ENCODE results near the gene SLC25A40.
"Not testable (repeated sequence)": the region's sequence is repeated elsewhere in the genome, so short reads cannot be mapped to it uniquely, and the experiment has no call there.

The SLC25A40 gene

DNA sequence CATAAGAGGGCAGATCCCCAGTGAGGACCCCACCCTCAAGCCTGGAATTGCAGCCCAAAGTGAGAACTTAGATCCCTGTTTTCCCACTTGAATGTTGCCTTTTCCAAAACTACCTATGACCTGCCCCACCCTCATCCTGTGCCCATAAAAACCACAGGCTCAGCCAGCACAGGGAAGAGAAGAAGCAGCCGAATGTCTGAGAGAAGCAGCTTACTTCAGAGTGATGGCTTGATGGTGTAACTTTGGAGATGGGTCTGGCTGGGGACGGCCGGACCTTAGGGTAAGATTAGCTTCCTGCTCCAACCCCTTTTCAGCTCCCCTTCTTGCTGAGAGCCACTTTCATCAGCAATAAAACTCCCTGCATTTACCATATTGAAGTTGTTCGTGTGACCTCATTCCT lies 5.7 kb downstream of the SLC25A40 start:
- no peak for DNase-seq

DNA sequence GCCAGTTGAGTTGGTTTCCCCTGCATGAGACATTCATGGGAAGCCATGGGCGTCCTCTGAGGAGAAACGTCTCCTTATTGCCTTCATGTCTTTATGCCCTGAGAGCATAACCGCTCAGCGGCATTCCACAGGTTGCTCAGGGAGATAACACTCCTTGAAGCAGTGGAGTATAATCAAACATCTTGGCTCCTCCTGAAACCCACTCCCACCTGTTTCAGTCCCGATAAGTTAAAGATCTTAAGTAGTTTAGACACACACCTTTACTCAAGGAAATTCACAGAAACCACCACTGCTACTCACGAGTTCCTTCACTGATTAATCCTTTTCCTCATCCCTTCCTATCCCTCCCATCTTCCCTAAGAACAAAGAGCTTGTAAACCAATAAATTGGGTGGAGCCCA lies 9.6 kb downstream of the SLC25A40 start:
- not testable (repeated sequence) for DNase-seq

DNA sequence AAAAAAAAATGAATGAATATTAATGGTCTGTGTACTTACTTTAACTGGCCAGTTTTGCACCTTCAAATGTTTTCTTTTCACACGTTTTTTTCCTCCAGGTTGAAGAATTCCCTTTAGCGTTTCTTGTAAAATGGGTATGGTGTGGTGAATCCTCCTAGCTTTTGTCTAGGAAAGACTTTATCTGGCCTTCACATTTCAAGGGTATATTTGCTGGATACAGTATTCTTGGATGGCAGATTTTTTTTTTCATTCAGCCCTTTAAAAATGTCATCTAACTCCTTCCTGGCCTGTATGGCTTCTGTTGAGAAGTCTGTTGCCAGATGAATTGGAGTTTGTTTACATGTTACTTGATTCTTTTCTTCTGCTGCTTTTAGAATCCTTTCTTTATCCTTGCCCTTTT lies 10.1 kb downstream of the SLC25A40 start:
- no peak for DNase-seq

DNA sequence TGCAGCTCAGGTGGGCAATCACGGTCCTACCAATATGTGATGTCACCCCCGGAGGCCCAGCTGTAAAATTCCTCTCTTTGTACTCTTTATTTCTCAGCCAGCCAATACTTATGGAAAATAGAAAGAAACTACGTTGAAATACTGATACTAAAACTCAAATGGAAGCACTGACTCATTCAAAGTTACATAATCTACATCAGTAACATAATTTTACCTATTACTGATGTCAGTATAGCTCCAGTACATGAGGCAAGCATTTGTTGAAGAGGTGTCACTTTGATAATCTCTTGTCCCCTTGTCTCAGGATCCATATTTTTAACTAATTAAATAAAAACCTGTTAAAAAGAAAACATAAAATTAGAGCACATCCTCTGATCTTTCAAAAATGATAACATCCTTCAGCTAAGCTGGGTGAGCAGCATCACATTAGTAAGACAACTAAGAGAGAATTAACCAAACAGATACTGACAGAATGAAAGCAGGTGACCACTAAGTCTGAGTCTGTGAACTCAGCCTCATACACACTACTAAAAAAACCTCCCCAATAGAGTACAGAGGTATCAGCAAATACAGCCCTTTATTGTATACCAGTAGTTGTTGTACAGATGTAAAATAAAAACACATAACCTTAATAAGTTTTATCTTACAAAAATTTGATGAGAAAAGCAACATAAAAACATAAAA lies 17.6 kb downstream of the SLC25A40 start:
- no peak for DNase-seq

DNA sequence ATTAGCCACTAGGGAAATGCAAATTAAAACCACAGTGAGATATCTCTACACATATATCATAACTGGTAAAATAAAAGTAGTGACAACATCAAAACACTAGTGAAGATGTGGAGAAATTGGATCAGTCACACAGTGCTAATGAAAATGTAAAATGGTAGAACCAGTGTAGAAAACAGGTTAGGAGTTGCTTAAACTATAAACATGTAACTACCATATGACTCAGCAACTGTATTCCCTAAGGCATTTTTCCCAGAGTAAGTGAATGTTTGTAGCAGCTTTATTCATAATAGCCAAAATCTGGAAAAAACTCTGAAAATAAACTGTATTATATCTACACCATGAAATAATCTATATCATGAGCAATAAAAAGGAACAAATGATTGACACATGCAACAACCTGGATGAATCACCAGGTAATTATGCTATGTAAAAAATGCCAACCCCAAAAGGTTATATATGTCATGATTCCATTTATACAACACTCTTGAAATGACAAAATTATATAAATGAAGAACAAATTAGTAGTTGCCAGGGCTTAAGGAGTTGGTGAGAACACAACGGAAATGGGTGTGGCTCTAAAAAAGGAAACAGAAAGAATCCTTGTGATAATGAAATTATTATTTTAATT lies 22.8 kb downstream of the SLC25A40 start:
- no peak for DNase-seq

DNA sequence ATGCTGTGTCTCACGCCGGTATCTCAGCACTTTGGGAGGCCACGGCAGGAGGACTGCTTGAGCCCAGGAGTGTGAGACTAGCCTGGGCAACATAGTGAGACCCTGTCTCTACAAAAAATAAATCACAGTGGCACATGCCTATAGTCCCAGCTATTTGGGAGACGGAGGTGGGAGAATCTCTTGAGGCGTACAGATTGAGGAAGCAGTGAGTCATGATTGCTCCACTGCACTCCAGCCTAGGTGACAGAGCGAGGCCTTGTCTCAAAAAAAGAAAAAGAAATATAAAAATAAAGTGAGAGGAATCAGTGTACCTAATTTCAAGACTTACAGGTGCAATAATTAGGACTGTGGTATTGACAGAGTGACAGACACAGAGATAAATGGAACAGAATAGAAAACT lies 23.9 kb downstream of the SLC25A40 start:
- no peak for DNase-seq

DNA sequence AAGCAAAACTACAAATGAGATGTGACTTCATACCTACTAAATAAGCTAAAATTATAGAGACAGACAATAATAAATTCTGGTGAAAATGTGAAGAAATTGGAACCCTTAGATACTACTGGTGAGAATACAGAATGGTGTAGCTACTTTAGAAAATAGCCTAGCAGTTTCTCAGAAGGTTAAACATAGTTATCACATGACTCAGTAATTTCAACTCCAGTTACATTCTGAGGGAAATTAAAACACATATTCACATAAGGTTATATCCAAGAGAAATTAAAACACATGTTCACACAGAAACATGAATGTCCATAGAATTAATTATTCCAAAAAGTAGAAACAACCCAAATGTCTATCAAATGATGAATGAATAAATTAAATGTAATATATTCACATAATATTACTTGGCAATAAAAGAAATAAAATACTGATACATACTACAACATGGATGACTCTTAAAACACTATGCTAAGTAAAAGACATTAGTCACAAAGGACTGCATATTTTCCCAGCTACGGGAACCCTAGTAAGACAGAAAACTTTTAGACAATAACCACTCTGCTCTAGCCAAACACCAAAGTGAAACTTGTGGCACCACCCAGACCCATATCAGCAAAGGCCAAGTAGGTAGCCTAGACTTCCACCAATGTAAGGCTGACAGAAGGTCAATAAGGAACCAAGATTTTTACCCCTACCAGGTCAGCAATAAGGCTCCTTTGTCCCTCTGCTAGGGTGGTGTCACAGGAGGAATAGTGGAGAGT lies 25.1 kb downstream of the SLC25A40 start:
- DNase-seq = no peak

DNA sequence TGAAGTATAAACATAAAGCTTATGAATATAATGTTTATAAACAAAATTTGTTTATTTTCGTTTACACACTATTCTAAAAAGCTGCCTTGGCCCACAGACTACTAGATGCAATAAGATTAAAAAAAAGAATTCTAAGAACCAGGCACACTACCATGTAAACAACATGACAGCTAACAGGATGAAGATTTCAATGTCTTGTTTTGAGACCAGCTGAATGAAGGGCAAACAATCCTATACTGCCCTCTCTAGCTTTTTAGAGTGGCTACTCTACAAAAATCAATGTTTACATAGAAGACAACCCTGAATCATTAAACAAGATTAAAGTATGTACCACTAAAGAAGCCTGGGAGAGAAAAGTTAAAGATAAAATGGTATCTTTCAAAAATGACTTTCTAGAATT lies 38.6 kb downstream of the SLC25A40 start:
- no peak for DNase-seq

DNA sequence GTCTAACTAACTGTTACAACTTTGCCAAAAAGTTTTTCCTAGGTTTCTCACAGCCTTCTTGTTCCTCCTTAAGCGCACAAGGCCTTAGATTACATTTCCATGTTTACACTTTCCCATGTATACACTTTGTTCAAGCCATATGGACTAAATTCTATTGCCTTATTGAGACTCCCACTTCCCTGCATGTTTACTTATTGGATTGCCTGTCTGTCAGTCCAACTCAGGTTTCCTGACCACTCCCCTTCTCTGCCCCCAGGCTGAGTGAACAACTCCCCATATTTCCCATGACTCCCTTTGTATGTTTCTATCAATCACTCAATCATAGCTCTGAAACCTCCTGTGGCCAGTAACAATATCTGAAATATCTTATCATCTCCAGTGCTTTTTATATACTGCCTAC lies 43.0 kb downstream of the SLC25A40 start:
- DNase-seq = no peak

DNA sequence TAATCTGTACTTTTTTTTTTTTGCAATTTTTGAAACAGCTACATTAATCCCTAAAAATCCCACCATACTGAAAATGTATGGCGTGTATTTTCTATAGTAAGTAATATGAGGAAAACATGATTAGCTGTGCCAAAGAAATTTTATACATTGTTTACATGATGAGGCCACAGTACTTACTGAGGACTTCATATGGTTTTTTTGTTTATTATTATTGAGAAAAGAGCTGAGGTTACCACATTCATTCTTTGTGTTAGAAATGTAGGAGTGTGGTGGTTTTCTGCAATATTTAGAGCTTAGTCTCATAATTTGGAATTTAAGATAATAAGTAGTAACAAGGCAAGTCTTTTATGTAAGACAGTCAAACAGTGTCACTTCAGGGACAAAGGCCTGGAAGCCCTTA lies 45.1 kb downstream of the SLC25A40 start:
- DNase-seq = no peak

DNA sequence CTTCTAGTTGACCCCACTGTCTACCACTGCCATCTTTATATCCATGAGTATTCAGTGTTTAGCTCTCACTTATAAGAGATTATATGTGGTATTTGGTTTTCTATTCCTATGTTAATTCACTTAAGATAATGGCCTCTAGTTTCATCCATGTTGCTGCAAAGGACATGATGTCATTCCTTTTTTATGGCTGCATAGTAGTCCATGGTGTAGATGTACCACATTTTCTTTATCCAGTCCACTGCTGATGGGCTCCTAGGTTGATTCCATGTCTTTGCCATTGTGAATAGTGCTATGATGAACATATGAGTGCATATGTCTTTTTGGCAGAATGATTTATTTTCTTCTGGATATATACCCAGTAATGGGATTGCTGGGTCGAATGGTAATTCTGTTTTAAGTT lies 47.8 kb downstream of the SLC25A40 start:
- not testable (repeated sequence) for DNase-seq

DNA sequence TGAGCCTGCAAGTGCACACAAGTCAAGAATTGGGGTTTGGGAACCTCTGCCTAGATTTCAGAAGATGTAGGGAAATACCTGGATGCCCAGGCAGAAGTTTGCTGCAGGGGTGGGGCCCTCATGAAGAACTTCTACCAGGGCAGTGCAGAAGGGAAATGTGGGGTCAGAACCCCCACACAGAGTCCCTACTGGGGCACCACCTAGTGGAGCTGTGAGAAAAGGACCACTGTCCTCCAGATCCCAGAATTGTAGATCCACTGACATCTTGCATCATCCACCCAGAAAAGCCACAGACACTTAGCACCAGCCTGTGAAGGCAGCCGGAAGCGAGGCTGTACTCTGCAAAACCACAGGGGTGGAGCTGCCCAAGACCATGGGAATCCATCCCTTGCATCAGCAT lies 50.8 kb downstream of the SLC25A40 start:
- not testable (repeated sequence) for DNase-seq

DNA sequence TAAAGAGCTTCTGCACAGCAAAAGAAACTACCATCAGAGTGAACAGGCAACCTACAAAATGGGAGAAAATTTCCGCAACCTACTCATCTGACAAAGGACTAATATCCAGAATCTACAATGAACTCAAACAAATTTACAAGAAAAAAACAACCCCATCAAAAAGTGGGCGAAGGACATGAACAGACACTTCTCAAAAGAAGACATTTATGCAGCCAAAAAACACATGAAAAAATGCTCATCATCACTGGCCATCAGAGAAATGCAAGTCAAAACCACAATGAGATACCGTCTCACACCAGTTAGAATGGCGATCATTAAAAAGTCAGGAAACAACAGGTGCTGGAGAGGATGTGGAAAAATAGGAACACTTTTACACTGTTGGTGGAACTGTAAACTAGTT lies 54.1 kb downstream of the SLC25A40 start:
- DNase-seq = not testable (repeated sequence)

DNA sequence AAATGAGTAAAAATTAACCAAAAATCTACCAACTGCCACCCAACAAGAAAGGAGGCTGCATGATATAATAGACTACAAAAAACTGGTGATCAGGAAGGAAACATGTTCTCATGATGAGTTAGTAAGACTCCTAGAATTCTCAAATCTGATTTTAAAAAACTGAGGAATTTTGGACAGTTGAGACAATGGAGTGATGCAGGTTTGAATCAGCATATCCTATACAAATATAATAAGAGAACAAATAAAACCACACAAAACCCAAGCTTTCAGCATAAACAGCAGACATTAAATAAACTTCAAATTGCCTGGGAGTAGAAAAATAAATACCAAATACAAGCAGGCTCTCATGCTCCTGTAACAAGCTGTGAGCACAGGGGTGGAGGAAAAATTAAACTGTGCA lies 57.8 kb downstream of the SLC25A40 start:
- DNase-seq = no peak

DNA sequence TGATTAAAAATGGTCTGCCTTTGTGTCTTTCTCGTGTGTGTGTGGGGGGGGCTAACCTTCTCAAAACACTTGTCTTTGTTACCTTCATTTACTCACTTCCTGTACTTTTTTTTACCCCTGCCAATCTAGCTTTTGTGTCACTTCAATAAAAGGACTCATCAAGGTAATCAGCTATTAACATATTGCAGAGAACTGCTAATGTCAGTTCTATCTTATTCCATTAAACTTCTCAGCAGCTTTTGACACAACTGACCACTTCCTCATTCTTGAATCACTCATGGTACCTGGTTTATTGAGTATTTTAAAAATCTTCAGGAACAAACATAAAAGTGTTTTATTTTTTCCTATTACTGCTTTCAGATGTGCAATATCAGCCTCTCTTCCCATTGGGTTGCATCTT lies 59.8 kb downstream of the SLC25A40 start:
- DNase-seq = no peak

DNA sequence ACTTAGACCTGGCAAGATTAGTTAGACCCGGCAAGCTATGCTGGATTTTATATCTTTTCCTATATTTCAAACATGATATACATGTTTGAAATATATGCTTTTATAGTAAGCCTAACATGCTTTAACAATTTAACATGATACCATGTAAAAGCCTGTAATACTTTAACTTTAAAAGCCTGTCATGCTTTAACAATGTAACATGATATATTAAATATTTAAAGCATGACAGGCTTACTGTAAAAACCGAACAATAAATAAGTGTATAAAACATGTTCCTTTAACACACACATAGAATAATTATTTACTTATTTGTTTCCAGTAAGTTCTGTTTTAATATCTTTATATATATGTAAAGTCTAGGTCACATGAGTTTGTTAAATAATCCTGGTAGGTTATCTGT lies 65.4 kb downstream of the SLC25A40 start:
- no peak for DNase-seq

DNA sequence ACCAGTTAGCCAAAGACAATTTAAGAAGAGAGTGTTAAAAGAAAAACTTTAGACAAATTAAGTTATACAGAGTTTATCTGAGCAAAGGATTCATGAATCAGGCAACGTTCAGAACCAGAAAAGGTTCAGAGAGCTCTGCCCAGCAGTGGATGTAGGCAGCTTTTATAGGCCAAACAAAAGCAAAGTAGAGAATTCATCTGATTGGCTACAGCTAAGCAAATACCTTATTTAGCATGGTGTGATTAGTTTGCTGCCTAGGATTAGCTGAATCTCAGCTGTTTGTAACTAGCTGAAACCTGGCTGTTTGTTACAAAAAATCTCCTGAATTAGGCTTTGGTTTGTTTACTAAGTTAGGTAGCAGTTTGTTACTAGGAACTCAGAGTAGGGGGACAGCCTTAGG lies 66.0 kb downstream of the SLC25A40 start:
- DNase-seq = no peak

DNA sequence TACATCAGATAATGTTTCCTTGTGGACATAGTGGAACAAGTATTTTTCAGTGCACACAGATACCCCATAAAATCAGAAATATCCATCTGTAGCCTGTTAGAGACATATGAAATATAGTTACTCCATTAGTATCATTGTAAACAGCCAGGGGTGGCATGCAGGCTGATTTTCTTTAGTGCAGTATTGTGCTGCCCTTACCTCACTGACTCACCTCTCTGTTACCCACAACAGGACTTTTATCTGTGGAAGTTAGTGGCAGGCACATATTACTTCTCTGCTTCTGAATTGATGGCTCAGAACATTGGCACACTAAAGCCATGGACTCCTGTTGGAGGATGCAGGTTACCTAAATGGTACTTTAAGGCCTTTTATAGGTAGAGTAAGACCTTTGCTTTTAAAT lies 70.0 kb downstream of the SLC25A40 start:
- no peak for DNase-seq

DNA sequence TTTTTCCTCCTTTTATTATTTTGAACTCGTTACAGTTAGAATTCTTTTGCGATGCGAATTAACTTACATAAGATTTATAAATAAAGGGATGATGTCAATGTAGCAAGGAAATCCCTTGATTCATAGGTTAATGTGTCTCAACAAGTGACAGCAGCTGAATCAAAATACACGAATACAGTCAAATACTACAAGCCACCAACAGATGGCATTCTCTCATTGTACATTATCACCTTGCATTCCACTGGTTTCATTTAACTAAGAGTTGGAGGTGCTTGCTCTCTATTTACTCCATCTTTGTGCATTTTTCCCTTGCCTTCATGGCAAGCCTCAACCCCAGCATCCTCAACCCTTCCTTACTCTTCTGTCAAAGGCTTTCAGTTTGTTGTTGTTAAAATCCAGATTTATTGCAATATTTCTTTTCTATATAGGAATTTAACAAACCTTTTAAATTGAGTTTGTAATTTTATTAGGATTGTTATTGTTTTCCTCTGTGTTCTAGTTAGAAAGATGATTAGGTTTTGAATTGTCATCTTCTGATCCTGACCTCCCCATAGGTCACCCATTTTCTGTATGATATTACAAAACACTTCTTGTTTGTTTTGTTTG lies 78.3 kb downstream of the SLC25A40 start:
- peak in 1 of 2 donors; percentile 56 for DNase-seq

DNA sequence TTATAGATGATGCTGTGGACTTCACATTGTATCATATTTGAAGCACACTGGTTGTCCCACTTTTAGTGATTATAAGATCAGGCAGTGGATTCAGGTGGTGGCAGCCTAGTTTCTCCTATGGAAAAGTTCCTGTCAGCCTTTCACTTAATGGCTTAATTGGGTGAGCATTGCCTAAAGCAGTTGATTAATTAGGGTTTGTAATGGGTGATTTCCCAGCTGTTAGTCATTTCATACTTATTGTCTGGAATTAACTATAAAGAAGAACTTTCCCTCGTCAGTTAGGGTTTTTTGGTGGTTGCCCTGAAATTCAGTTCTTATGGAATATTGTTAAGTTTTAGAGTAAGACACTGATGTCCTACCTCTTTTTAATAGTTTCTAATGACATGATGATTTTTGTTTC lies 78.8 kb downstream of the SLC25A40 start:
- DNase-seq = no peak

DNA sequence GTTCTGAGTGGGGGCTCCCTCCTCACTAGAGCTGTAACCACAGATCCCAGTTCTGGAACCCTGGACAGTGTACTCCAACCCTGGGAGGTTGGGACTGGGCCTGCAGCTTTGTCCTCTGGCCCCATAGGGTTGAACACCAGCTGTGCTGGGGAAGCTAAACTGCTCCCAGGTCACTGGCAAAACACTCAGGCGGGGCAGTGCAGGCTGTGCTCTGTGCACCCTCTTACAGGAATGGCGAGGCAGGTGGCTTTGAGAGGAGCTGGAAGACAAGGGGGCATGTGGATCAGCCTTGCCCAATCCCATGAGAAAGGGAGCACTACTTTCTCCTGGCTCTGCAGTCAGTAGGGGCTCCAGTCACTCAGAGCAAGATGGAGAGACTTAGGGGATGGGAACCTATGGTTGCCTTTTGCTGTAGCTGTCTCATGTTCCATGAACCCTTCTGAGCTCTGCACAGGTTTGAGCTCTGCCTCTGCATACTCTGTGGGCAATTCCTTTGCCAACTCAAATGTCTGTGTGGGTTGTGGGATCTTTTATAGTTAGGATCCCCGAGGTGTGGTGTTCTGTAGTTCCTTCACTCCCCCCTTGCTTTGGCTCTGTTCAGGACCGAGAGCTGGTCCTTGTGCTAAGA lies 90.7 kb downstream of the SLC25A40 start:
- no peak for DNase-seq

DNA sequence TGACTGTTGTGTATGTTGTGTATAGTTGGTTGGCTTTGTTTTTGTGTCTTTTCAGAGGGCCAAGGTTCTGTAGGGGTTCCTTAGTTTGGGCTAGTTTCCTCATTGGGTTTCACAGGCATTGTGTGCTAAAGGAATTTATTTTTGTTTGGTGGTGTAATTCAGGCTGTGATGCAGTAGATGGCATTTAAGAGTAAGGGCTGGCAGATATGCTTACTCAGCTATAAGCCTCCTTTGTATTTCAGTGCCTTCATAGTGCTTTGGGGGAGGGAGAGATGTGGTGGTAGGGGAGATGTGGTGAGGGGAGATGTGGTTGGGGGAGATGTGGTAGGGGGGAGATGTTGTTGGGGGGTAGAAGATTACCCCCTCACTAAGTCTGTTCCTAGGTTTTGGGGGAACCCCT lies 91.7 kb downstream of the SLC25A40 start:
- DNase-seq = no peak
